T-helper 2 cell treated with Interferon-gamma antibody and Interleukin-4, amounts not matched to agents 100 ng/mL and 5 ng/mL, for 36 hours (primary cell): ENCODE data around the gene GCFC2. TPM values are rescaled to one million over a fixed set of nuclear protein-coding genes. Genes with fewer than 3 reads are reported as not detected.
"Not testable (repeated sequence)": the region's sequence is repeated elsewhere in the genome, so short reads cannot be mapped to it uniquely, and the experiment has no call there.

Experiments
- intact Hi-C: fragments of 100-400 bp; cut with micrococcal nuclease; formaldehyde crosslinking; loops from one replicate; pipeline ENCODE4 v1.15.1; 2023
- total RNA-seq: library from RNA; stranded (reverse); gene quantifications from 2 replicates; pipeline ENCODE4 v1.2.3, GENCODE V29; 2022

Gene GCFC2
- total RNA-seq, 1 donor from 2014 or later, result 24.8 TPM

DNA sequence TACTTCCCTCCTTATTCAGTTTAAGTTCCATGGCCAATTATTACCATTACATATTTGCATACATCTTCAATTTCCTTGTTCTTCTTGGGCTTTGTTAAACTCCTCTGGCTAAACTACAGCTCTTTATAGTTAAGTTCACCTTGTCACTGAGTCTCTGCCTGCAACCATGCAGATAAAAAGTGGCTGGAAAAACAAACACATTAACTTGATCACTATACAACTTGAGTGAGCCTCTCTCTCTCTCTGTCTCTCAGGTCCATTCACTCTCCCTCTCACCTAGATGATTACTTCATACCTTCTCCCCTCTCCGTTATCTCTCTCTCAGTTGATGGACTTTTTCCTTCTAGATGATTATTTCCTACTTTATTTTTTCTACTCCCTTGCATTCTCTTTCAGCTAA lies 30.3 kb downstream of the GCFC2 start:
- intact Hi-C loops, result no loop called here

DNA sequence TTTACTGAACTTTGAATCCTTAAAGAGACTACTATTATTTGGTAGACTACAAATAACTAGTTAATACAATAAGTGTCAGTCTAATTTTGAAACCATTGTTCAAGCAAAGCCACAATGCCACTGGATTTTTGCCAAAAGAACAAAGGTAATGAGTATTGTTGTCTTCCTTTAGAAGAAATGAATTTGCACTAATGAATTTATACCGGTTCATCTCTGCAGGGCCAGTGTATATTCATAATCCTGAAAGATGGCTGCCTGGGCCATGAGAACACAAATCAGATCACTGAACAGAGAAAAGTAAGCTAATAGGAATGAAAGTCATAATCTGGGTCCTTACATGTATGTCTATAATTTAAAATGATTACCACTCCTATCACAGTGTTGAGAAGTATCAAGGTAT lies 31.2 kb downstream of the GCFC2 start:
- intact Hi-C loops, result no loop called here

DNA sequence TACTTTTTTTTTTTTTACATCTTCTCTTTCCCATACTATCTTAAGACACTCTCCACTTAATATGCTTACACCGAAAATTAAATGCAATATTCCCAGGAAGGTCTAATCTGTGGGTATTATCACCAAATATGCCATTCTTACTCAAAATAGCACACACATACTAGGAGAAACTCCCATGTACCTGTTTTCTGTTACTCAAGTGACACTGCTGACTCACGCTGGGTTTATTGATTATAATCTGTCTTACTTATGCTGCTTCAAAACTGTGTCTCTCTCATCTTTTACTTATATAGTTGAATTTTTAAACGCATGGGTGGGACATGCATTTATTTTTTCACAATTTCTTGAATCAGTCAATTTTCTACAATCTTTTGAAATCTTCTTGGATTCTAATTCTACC lies 34.3 kb downstream of the GCFC2 start:
- intact Hi-C loops, result no loop called here

DNA sequence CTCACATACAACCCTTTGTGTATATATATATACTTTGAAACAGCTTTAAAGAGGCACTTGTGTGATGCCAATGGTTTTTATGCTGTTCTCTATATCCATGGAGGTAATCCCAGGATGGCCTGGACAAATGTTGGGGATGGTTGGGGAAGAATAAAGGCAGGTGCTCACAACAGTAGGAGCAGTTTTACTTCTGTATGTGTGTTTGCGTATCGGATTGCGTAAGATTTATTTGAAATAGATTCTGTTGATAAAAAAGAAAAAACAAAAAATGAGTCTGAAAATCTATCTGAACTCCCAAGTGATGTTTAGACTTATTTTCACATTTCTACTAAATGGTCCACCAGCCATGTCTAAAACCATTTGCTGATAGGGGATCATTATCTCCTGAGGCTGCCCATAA lies 34.8 kb downstream of the GCFC2 start:
- intact Hi-C loops, result no loop called here

DNA sequence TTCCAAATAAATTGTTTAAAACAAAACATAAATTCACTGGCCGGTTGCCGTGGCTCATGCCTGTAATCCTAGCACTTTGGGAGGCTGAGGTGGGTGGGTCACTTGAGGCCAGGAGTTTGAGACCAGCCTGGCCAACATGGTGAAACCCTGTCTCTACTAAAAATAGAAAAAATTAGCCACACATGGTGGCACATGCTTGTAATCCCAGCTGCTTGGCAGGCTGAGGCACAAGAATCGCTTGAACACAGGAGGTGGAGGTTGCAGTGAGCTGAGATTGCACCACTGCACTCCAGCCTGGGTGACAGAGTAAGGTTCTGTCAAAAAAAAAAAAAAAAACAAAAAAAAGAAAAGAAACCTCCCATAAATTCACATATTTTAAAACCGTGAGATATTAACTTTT lies 35.3 kb downstream of the GCFC2 start:
- intact Hi-C loops, result not testable (repeated sequence)

DNA sequence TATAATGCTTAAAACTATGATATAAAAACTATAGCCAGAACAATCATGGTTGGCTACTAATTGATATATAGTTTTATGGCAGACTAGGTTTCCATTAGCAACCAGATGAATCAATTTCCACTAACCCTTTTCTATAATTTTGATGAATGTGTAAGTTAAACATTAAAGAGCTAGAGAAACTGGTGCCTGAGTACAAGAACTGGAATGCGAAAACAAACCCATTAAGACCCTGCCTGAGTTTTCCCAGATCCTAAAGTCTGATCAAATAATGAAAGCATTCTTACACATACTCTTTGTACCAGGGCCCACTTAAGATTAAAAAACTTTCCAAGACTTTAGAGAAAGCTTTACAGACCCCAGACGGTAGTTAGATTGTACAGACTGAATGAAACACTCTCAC lies 42.8 kb downstream of the GCFC2 start:
- intact Hi-C loops, result no loop called here

DNA sequence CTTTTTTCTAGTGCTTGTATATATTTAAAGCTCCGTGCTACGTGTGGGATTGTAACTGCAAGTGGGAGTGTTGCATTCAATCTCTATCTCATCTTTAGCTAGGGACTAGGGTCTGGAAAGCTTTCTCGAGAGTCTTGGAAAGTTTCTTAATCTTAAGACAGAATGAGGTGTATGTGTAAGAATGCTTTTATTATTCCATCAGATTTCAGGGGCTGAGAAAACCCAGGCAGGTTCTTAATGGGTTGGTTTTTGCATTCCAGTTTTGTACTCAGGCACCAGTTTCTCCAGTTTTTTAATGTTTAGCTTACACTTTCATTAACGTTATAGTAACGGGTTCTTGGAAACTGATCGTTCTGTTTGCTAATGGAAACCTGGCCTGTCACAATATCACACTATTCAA lies 43.8 kb downstream of the GCFC2 start:
- intact Hi-C loops, result no loop called here

DNA sequence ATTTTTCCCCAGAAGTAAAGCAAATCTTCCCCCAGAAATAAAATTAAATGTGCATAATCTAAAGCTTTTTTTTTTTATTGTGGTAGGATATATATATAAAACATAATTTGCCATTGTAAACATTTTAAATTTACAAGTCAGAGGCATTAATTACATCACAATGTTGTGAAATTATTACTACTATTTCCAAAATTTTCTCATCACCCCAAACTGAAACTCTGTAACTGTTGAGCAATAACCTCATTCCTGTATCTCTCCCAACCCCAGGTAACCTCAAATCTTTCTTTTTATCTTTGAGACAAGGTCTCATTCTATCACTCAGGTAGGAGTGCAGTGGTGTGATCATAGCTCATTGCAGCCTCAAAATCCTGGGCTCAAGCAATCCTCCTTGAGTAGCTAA lies 52.9 kb downstream of the GCFC2 start:
- intact Hi-C loops, result no loop called here

DNA sequence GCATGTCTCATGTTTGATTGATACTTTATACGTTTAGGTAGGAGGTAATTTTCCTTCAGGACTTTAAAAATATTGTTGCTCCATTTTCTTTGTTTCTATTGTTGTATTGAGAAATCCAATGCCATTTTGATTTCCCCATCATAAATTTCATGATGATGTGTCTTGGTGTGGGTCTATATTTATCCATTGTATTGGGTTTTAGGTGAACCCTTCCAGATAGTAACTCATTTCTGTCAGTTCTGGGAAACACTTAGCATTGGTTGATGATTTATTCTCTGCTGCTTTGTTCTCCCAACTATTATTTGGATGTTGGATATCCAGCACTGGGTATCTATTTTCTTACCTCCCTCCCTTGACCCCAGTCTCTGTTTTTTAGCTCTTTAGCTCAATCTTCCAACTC lies 54.2 kb downstream of the GCFC2 start:
- intact Hi-C loops, result no loop called here

DNA sequence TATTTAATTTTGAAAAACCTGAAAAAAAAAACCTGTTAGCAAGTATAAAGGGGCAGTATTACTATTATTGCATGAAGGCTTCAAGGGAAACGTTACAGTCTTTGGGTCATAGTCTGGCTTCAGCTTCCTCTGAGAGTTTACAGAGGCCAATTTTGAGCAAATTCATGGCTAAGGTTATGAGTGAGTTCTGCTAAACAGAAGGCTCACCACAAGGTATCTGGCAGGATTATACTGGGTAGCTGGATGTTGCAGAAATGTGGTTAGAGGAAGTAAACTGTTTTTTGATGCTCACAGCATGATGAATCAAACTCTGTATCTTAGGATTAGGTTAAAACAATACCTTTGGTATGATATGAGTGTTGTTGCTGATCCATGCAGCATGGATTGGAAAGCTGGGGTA lies 54.9 kb downstream of the GCFC2 start:
- intact Hi-C loops, result no loop called here

DNA sequence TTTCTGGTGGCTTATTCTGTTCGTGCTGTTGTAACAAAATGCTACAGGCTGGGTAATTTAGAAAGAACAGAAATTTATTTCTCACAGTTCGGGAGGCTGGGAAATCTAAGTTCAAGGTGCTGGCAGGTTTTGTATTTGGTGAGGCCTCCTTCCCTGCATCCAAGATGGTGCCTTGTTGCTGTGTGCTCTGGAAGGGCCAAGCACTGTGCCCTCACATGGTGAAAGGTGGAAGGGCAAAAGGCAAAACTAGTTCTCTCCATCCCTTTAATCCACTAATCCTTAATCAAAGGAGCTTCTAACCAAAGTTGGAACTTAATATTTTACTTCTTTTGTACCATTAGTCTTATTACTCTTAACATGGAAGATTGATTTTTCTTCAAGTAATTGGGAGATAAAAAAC lies 56.7 kb downstream of the GCFC2 start:
- intact Hi-C loops, result no loop called here

DNA sequence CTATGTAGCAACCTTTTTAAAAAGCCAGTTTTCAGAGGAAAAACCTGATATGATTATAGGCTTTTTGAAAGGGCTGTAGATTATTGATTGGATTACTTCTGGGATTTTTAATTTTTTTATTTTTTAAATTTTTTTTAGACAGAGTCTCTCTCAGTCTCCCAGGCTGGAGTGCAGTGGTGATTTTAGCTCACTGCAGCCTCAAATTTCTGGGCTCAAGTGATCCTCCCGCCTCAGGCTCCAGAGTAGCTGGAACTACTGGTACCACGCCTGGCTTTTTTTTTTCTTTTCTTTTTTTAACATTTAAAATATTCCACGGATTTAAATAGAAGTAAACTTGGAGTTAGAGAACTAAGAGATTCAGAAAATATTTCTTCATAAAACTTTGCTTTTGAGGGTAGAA lies 62.9 kb downstream of the GCFC2 start:
- intact Hi-C loops, result loop anchor here (5.0 kb wide), 1 partner anchor 690 kb away; the partner anchor contains the start of gene POLE4

DNA sequence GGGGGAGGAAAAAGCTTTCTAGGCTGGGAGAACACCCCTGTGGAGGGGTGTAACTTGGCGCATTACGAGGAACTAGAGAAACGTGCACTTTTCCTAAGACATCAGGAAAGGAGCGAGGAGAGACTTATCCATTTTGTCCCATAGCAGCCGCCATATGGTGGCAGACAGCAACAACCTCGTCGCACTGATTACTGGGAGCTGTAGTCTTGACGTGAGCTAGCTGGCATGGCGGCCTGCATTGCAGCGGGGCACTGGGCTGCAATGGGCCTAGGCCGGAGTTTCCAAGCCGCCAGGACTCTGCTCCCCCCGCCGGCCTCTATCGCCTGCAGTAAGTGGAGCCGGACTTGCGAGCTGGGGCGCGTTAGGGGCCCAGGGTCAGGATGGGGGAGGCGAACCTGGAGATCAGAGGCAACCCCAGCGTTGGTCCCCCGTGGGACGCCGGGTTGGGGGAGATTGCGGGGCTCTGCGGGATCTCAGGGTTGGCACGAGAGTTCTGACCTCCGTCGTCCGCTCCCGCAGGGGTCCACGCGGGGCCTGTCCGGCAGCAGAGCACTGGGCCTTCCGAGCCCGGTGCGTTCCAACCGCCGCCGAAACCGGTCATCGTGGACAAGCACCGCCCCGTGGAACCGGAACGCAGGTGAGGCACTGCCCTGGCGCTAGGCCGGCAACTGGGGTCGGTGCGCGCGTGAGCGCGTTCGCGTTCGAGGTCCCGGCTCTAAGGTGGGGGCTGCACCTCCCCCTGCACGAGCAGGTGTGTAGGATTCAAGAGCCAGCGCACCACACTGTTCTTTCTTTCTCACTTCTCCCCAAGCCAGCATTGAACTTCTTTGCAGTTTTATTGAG lies 63.9 kb downstream of the GCFC2 start, which contains the start of gene MRPL19:
MRPL19 (plus strand) TSS at position 201 of the 843 bp plus-strand sequence; CDS start at position 226, 25 bp downstream.
- intact Hi-C loops, result loop anchor here (1.0 to 5.0 kb wide), 2 partner anchors 63 to 690 kb away; partner anchors contain the start of genes GCFC2 and POLE4

DNA sequence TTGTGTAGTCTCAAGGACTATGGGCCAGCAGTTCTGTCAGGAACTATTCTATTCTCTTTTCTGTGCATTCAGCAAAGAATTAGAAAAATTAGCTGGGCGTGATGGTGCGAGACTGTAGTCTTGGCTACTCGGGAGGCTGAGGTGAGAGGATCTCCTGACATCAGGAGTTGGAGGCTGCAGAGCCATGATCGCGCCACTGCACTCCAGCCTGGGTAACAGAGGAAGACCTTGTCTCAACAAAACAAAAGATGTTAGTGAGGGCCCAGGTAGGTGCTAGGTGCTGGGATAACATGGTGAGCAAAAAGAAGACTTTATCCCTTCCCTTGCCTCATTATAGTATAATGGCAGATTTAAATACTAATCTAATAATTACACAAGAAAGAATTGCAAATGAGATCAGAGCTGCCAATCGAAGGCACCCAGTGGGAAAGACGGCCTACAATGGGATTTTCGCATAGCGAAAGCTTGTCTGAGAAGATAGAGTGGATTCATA lies 64.6 kb downstream of the GCFC2 start:
- intact Hi-C loops, result loop anchor here (1.0 to 5.0 kb wide), 2 partner anchors 64 to 689 kb away; partner anchors contain the start of genes GCFC2 and POLE4

DNA sequence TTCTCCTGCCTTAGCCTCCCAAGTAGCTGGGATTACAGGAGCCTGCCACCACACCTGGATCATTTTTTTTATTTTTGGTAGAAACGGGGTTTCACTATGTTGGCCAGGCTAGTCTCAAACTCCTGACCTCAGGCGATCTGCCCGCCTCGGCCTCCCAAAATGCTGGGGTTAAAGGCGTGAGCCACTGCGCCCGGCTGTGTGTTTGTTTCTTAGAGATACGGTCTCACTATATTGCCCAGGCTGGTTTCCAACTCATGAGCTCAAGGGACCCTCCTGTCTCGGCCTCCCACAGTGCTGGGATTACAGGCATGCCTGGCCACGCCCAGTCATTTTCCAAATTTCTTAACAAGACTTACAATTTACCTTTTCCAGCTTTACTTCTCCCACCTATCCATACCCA lies 65.1 kb downstream of the GCFC2 start:
- intact Hi-C loops, result loop anchor here (1.0 to 5.0 kb wide), 2 partner anchors 65 to 688 kb away; partner anchors contain the start of genes GCFC2 and POLE4

DNA sequence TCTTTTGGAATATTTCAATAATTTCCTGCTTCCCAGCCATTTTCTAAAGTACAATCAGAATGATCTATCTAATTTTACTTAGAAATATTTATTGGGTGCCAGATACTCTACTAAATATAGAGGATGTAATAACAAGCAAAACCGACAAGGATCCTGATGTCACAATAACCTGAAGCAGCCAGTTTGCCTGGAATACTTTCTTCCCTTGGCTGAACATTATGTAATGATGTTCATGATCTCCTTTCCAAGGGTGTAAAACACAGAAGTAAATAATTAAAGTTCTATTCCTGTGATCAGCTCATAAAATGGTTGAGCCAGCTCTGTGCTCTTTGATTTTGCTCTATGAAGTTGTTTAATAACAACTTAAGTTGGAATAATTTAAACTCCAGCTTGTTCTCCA lies 66.7 kb downstream of the GCFC2 start:
- intact Hi-C loops, result no loop called here

DNA sequence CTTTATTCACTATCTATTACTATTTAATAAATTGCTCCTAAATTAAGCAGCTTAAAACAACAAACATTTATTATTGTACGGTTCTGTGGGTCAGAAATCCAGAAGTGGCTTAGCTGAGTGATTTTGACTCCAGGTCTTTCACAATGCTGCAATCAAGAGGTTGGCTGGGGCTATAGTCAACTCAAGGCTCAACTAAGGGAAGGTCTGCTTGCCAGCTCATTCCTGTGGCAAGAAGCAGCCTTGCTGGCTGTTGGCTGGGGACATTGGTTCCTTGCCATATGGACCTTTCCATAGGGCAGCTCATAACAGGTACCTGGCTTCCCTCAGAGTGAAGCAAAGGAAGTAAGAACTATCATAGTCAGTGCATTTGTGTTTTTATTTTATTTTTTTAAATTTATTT lies 69.1 kb downstream of the GCFC2 start:
- intact Hi-C loops, result no loop called here

DNA sequence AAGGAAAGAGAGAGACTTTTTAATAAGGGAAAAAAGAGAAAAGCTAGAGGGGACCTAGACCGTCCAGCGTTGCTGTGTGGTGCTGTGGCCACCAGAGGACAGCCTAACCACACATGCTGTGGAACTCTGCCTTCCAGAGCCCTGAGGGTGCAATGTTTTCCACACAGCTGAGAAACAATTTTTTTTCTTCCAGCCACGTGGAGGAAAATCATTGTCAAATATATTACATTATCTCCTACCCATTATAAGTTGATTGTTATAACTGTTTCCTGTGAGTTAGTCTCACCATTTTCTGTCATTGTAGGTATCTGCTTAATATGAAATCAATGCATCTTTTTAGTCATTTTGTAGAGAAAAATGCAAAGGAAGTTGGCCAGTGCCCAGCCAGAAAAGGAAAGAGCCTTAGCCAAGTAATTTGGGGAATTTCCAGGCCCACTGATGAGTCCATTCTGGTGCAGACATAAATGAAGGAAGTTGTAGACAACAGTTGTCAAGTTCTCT lies 70.0 kb downstream of the GCFC2 start:
- intact Hi-C loops, result loop anchor here (1.0 kb wide), 1 partner anchor 37 kb away; no protein-coding TSS in a partner anchor

DNA sequence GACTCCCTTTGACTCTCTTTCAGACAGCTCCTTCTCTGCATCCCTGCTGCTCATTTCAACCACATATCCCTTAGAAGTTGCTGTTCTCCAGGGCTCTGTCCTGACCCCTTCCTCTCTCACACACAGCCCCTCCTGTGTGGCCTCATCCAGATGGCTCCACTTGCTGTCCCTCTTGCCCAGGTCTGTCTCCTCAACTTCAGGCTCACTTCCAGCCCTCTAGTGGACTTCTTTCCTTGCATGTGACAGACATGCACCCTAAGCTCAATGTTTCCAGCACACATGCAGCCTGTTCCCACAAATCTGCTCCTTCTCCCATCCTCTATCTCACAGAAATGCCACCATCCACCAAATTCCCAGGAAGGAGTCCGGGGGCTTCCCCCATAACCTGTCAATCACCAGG lies 73.1 kb downstream of the GCFC2 start:
- intact Hi-C loops, result no loop called here

DNA sequence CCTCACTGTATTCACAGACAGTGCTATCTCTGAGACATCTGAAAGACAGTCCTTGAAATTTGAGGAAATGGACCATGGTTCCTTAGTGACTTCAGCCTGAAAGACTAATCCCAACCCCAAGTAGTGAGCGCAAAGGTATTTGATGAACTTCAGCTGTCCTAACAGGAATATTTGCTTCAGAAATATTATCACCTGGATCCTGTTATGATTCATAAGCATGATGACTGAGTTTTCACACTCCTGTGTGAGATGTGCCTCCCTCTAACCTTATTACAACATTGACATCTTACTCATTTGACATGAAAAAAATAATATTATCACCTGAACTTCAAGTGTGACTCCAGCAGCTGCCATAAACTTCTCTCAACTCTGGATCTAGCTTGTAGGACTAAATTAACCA lies 75.8 kb downstream of the GCFC2 start:
- intact Hi-C loops, result no loop called here

DNA sequence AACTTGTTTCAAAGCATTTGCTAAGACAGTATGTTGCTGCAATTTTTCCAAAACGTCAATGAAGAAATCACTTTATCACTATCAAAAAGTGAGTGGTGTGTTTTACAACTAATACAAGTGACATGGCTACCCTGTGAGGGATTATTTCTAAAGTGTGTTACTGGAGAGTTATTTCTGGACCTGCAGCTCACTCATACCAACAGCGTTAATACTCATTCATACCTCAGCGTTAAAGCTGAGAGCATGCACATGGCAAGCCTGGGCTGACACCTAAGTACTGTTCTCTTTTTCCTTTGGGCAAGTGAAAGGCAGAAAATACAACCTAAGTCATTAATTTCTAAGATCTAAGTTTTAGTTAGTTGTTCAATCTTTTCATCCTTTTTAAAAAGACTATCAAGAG lies 77.1 kb downstream of the GCFC2 start:
- intact Hi-C loops, result no loop called here

DNA sequence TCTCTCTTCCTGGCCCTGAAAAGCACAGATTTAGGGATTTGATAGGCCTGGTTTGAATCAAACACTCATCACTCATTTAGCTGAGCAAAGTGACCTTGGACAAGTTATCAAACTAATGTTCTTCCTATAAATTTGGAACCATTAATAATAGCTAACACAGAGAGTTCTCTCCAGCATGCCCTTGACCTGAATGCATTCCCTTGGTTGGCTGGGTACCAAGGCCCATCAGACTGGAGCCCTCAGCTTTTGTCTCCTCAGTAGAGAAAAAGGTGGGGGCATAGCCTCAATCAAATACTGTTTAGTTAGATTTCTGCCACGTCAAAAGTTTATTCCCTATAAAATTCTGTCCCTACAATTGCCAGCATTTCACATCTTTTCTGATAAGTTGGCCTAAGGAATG lies 77.9 kb downstream of the GCFC2 start:
- intact Hi-C loops, result no loop called here
